CD4-positive, alpha-beta T cell (primary cell): ENCODE results near the gene NOP56. TPM values are rescaled to one million over a fixed set of nuclear protein-coding genes. Genes with fewer than 3 reads are reported as not detected.

Source experiments
- ATAC-seq: fragments of 200-7000 bp; cut with Tn5 transposase; one replicate; pipeline ENCODE4 v1.10.0; 2022; ENCODE audit warnings: mild to moderate bottlenecking; ENCODE audit not compliant: poor library complexity
- CTCF ChIA-PET: fragments of 350-600 bp; sonication (Branson Sonifier 250); formaldehyde crosslinking; loops from one replicate; lab custom pipeline; 2021; ENCODE audit warnings: antibody characterized with exemption, inconsistent platforms; lab: Charles Lee
- POLR2A ChIA-PET: fragments of 350-600 bp; sonication (Branson Sonifier 250); formaldehyde crosslinking; loops from one replicate; lab custom pipeline; 2021; ENCODE audit warnings: antibody characterized with exemption, inconsistent platforms; lab: Charles Lee
- DNase-seq, 14 experiments: peaks; one replicate each; pipeline ENCODE4 v3.0.0-alpha.2; 2013 to 2020; ENCODE audit warnings: mixed read lengths in 2 of 14
- H3K27ac ChIP-seq, 2 donors: one replicate each; pipeline versions ENCODE4 v1.5.1 to v1.7.0; 2013; ENCODE audit warnings: low read length in 2 of 2, low read depth in 1 of 2, mild to moderate bottlenecking in 1 of 2
- H3K27me3 ChIP-seq, 2 experiments: 1 replicate in 1 of 2; 2 replicates in 1 of 2; pipeline versions ENCODE4 v1.6.1 to v1.7.0; 2013; ENCODE audit warnings: low read length in 2 of 2, control low read depth in 1 of 2, mild to moderate bottlenecking in 1 of 2, moderate library complexity in 1 of 2; ENCODE audit not compliant: insufficient read depth in 2 of 2, control insufficient read depth in 1 of 2
- H3K36me3 ChIP-seq: one replicate; pipeline ENCODE4 v1.6.1; 2013; ENCODE audit warnings: low read length, control low read depth; ENCODE audit not compliant: insufficient read depth
- H3K4me1 ChIP-seq: one replicate; pipeline ENCODE4 v1.6.1; 2013; ENCODE audit warnings: low read length, control low read depth; ENCODE audit not compliant: insufficient read depth
- H3K4me3 ChIP-seq: one replicate; pipeline ENCODE4 v1.5.1; 2013; ENCODE audit warnings: mild to moderate bottlenecking, low read length, moderate library complexity
- H3K9me3 ChIP-seq, 2 experiments: 1 replicate in 1 of 2; 2 replicates in 1 of 2; pipeline versions ENCODE4 v1.6.1 to v1.7.0; 2013; ENCODE audit warnings: low read length in 2 of 2, mild to moderate bottlenecking in 2 of 2, control low read depth in 1 of 2, moderate library complexity in 1 of 2; ENCODE audit not compliant: control insufficient read depth in 1 of 2, insufficient read depth in 1 of 2
- H3K27ac Mint-ChIP-seq: one replicate; pipeline ENCODE4 v1.8.0; 2020; ENCODE audit warnings: mixed read lengths
- H3K27me3 Mint-ChIP-seq: one replicate; pipeline ENCODE4 v1.8.0; 2021; ENCODE audit warnings: mixed read lengths
- H3K36me3 Mint-ChIP-seq: one replicate; pipeline ENCODE4 v1.8.0; 2021; ENCODE audit warnings: low read depth, mixed read lengths
- H3K4me1 Mint-ChIP-seq: one replicate; pipeline ENCODE4 v1.8.0; 2021; ENCODE audit warnings: low read depth, mixed read lengths
- H3K4me3 Mint-ChIP-seq: one replicate; pipeline ENCODE4 v1.8.0; 2020; ENCODE audit warnings: mild to moderate bottlenecking, mixed read lengths
- H3K9me3 Mint-ChIP-seq: one replicate; pipeline ENCODE4 v1.8.0; 2020; ENCODE audit warnings: mixed read lengths
- CTCF ChIP-seq: fragments of 200-600 bp; IDR thresholded peaks from one replicate; pipeline ENCODE4 v1.8.0; 2022; ENCODE audit warnings: antibody characterized with exemption, mild to moderate bottlenecking
- intact Hi-C, 2 experiments: fragments of 100-400 bp; cut with DNase I in 1 of 2; cut with micrococcal nuclease in 1 of 2; formaldehyde crosslinking; loops; one replicate each; pipeline versions ENCODE4 v1.15.1 to v1.9.0; 2023 to 2025; cut with DNase I, micrococcal nuclease
- total RNA-seq, 174 experiments: library from RNA in 2 of 174; stranded (reverse) in 2 of 174; gene quantifications; one replicate each; pipeline ENCODE4 v1.2.3 and lab custom pipeline; 2021 to 2026

Gene NOP56
- total RNA-seq, 2 experiments from 2014 or later = 261 to 262 TPM

- peaks cover 4 to 8% of the 10 kb centered on the region in 2 experiments for H3K27me3 ChIP-seq
- Mint-ChIP-seq H3K9me3 (peaks cover 9% of the 10 kb centered on the region), H3K36me3 (no peaks in the 10 kb centered on the region), H3K4me3 (no peak overlapping the region), H3K27me3 (peaks cover 26% of the 10 kb centered on the region), H3K4me1 (peaks cover 5% of the 10 kb centered on the region), H3K27ac (no peak overlapping the region)
- TF ChIP-seq CTCF = no peak
- H3K27ac ChIP-seq = no peak overlapping the region
- peaks cover 12% of the 10 kb centered on the region for H3K4me1 ChIP-seq
- H3K9me3 ChIP-seq = no peaks in the 10 kb centered on the region
- ChIA-PET CTCF (no interaction called here), POLR2A (no interaction called here)
- H3K36me3 ChIP-seq = no peaks in the 10 kb centered on the region
- intact Hi-C loops = no loop called here
- no peak for ATAC-seq
- no peak for DNase-seq
- H3K4me3 ChIP-seq = no peak overlapping the region
These were observed 19.1 kb upstream of the NOP56 start for GRCh38 chr20:2633381-2633780.

- Histone ChIP-seq H3K4me3 (no peak overlapping the region), H3K4me1 (peaks cover 12% of the 10 kb centered on the region), H3K36me3 (no peaks in the 10 kb centered on the region), H3K27ac (no peak overlapping the region), H3K9me3 (no peaks in the 10 kb centered on the region), H3K27me3 (peaks cover 0 to 8% of the 10 kb centered on the region in 2 experiments)
- intact Hi-C loops = no loop called here
- POLR2A ChIA-PET = interaction anchor here (1.1 to 1.2 kb wide), 2 partner anchors 15 to 27 kb away, joined by 4 to 10 read pairs; partner anchors contain the start of genes IDH3B and NOP56
- ATAC-seq = no peak
- Mint-ChIP-seq H3K4me1 (peaks cover 5% of the 10 kb centered on the region), H3K36me3 (no peaks in the 10 kb centered on the region), H3K4me3 (no peak overlapping the region), H3K9me3 (no peaks in the 10 kb centered on the region), H3K27me3 (peaks cover 14% of the 10 kb centered on the region), H3K27ac (no peak overlapping the region)
- CTCF ChIA-PET = no interaction called here
- TF ChIP-seq CTCF = no peak
- DNase-seq = peak in 1 of 14 experiments; percentile 60
These were observed 15.2 kb upstream of the NOP56 start for GRCh38 chr20:2637246-2637645.

- DNase-seq (no peak), ATAC-seq (no peak)
- no peaks in the 10 kb centered on the region for H3K27me3 ChIP-seq
- H3K4me3 ChIP-seq = no peak overlapping the region
- Mint-ChIP-seq H3K36me3 (no peaks in the 10 kb centered on the region), H3K4me3 (no peak overlapping the region), H3K4me1 (peaks cover 5% of the 10 kb centered on the region), H3K27me3 (no peaks in the 10 kb centered on the region), H3K27ac (no peak overlapping the region), H3K9me3 (no peaks in the 10 kb centered on the region)
- intact Hi-C loops = no loop called here
- ChIA-PET POLR2A (interaction anchor here (1.9 kb wide), 1 partner anchor 12 kb away, joined by 6 read pairs; the partner anchor contains the start of gene NOP56), CTCF (no interaction called here)
- peaks cover 12% of the 10 kb centered on the region for H3K4me1 ChIP-seq
- no peak for TF ChIP-seq CTCF
- H3K9me3 ChIP-seq = no peaks in the 10 kb centered on the region
- H3K27ac ChIP-seq = no peak overlapping the region
- H3K36me3 ChIP-seq = no peaks in the 10 kb centered on the region
These were observed 12.2 kb upstream of the NOP56 start for GRCh38 chr20:2640260-2640659.
